SIG-M5 treated with dmso at 0.1 percent for 504 hours (cell line): ENCODE results near the gene ZMYND8.
"Not testable (repeated sequence)": the region's sequence is repeated elsewhere in the genome, so short reads cannot be mapped to it uniquely, and the experiment has no call there.

Experiments
- DNase-seq: peaks from one replicate; lab custom pipeline; 2025; ENCODE audit not compliant: unreplicated experiment; lab: John Stamatoyannopoulos, UW

ZMYND8 gene

GRCh38 chr20:47290666-47291430, 65.7 kb downstream of the ZMYND8 start:
- DNase-seq = no peak

GRCh38 chr20:47290008-47290407, 66.5 kb downstream of the ZMYND8 start:
- DNase-seq = no peak

GRCh38 chr20:47289096-47289495, 67.4 kb downstream of the ZMYND8 start:
- DNase-seq = peak; percentile 61

GRCh38 chr20:47288530-47288929, 68.0 kb downstream of the ZMYND8 start:
- not testable (repeated sequence) for DNase-seq

- no peak for DNase-seq
Measured at GRCh38 chr20:47287609-47288144, 68.8 kb downstream of the ZMYND8 start.

- no peak for DNase-seq
Measured at GRCh38 chr20:47286681-47287080, 69.8 kb downstream of the ZMYND8 start.

- DNase-seq = no peak
Measured at GRCh38 chr20:47285189-47285588, 71.3 kb downstream of the ZMYND8 start.

GRCh38 chr20:47284373-47284772, 72.1 kb downstream of the ZMYND8 start:
- no peak for DNase-seq

- DNase-seq = peak; percentile 66
Measured at GRCh38 chr20:47283411-47283810, 73.1 kb downstream of the ZMYND8 start.

- no peak for DNase-seq
Measured at GRCh38 chr20:47282864-47283263, 73.6 kb downstream of the ZMYND8 start.

GRCh38 chr20:47281376-47281775, 75.1 kb downstream of the ZMYND8 start:
- DNase-seq = no peak

- DNase-seq = no peak
Measured at GRCh38 chr20:47280668-47281067, 75.8 kb downstream of the ZMYND8 start.

GRCh38 chr20:47280228-47280627, 76.3 kb downstream of the ZMYND8 start:
- DNase-seq = no peak

- DNase-seq = no peak
Measured at GRCh38 chr20:47278907-47279348, 77.6 kb downstream of the ZMYND8 start.

- not testable (repeated sequence) for DNase-seq
Measured at GRCh38 chr20:47277535-47277872, 79.0 kb downstream of the ZMYND8 start.

- DNase-seq = no peak
Measured at GRCh38 chr20:47276851-47277534, 79.5 kb downstream of the ZMYND8 start.

GRCh38 chr20:47276251-47276650, 80.2 kb downstream of the ZMYND8 start:
- DNase-seq = no peak

- DNase-seq = no peak
Measured at GRCh38 chr20:47275548-47275947, 81.0 kb downstream of the ZMYND8 start.

GRCh38 chr20:47274401-47275108, 81.9 kb downstream of the ZMYND8 start:
- DNase-seq = peak; percentile 91

- DNase-seq = no peak
Measured at GRCh38 chr20:47273591-47274235, 82.8 kb downstream of the ZMYND8 start.
